Bronchial epithelial cell (primary cell): ENCODE data around the gene CMC1. TPM values are rescaled to one million over a fixed set of nuclear protein-coding genes. Genes with fewer than 3 reads are reported as not detected.
A peak's percentile ranks its signal among the peaks of the same experiment; 100 is the strongest.

Experiments used
- DNase-seq: peaks from one replicate; pipeline ENCODE4 v3.0.0-alpha.2; 2010; ENCODE audit warnings: low read depth
- FAIRE-seq: peaks from 2 replicates; lab custom pipeline; 2011; peaks lifted over from hg19 to GRCh38; lab: Jason Lieb, UNC
- H3K27me3 ChIP-seq: 2 replicates; pipeline ENCODE4 v1.5.1; 2011; ENCODE audit warnings: low read length; ENCODE audit not compliant: control insufficient read depth, insufficient read depth
- H3K36me3 ChIP-seq: 2 replicates; pipeline ENCODE4 v1.5.1; 2011; ENCODE audit warnings: low read length; ENCODE audit not compliant: control insufficient read depth, insufficient read depth
- H3K4me3 ChIP-seq: 2 replicates; pipeline ENCODE4 v1.5.1; 2011; ENCODE audit warnings: mild to moderate bottlenecking, low read depth, low read length, control low read depth
- CTCF ChIP-seq: IDR thresholded peaks from 2 replicates; pipeline ENCODE4 v1.5.1; 2011; ENCODE audit warnings: mild to moderate bottlenecking, moderate library complexity, low read length, control low read depth, inconsistent platforms; ENCODE audit not compliant: insufficient read depth, severe bottlenecking
- total RNA-seq: library from RNA; depleted of rRNA; stranded (reverse); fragments of >200 nt; gene quantifications from 2 replicates; pipeline ENCODE4 v1.2.1, GENCODE V29; 2014

The CMC1 gene
- total RNA-seq, 1 donor from 2014 or later = 2.4 TPM

GRCh38 chr3:28250999-28251398 is 9.6 kb downstream of the CMC1 start:
- TF ChIP-seq CTCF = no peak
- peak; percentile 6 for DNase-seq

GRCh38 chr3:28252001-28252431 is 10.6 kb downstream of the CMC1 start:
- Histone ChIP-seq H3K27me3 (no peaks in the 10 kb centered on the region), H3K36me3 (no peaks in the 10 kb centered on the region), H3K4me3 (no peak overlapping the region)
- FAIRE-seq (no peak), DNase-seq (no peak)
- TF ChIP-seq CTCF = no peak

More at GRCh38 chr3:28250999-28251398, 9.6 kb downstream of the CMC1 start:
- H3K4me3 ChIP-seq = no peak overlapping the region
- H3K36me3 ChIP-seq = no peaks in the 10 kb centered on the region
- FAIRE-seq = no peak
- no peaks in the 10 kb centered on the region for H3K27me3 ChIP-seq

- no peak for TF ChIP-seq CTCF
- DNase-seq (no peak), FAIRE-seq (no peak)
- H3K4me3 ChIP-seq = no peak overlapping the region
- no peaks in the 10 kb centered on the region for H3K36me3 ChIP-seq
- H3K27me3 ChIP-seq = no peaks in the 10 kb centered on the region
Observed at GRCh38 chr3:28253040-28253715, 11.8 kb downstream of the CMC1 start.

- Histone ChIP-seq H3K4me3 (no peak overlapping the region), H3K36me3 (no peaks in the 10 kb centered on the region), H3K27me3 (no peaks in the 10 kb centered on the region)
- FAIRE-seq (no peak), DNase-seq (no peak)
- no peak for TF ChIP-seq CTCF
Observed at GRCh38 chr3:28262001-28262400, 20.6 kb downstream of the CMC1 start.

GRCh38 chr3:28265641-28266040 is 24.2 kb downstream of the CMC1 start:
- H3K36me3 ChIP-seq = no peaks in the 10 kb centered on the region
- no peak overlapping the region for H3K4me3 ChIP-seq
- TF ChIP-seq CTCF = no peak
- no peak for FAIRE-seq
- DNase-seq = no peak
- no peaks in the 10 kb centered on the region for H3K27me3 ChIP-seq
